Measurements from ENCODE around the gene STK17B. TPM values are rescaled to one million over a fixed set of nuclear protein-coding genes. Genes with fewer than 3 reads are reported as not detected.

STK17B gene
- total and polyA plus RNA-seq, 2 experiments from 2014 or later, result 5.7 to 13.7 TPM

GRCh38 chr2:196108604-196109003 is 62.8 kb downstream of the STK17B start:
- Mint-ChIP-seq H3K36me3 (ENCODE audit: low read depth) (no peaks in the 10 kb centered on the region), H3K4me3 (no peak overlapping the region), H3K27me3 (ENCODE audit: insufficient read depth, low read depth, poor library complexity) (peaks cover 2% of the 10 kb centered on the region), H3K4me1 (peaks cover 19% of the 10 kb centered on the region), H3K9me3 (no peaks in the 10 kb centered on the region), H3K27ac (no peak overlapping the region)
- no peak overlapping the region for H3K27ac ChIP-seq (ENCODE audit: low read depth)
- no peaks in the 10 kb centered on the region for H3K79me2 ChIP-seq (replicated peaks; ENCODE audit: insufficient read depth)
- DNase-seq (ENCODE audit: low spot score), result no peak
- no peak overlapping the region for H2AFZ ChIP-seq
- no peaks in the 10 kb centered on the region for H3F3A ChIP-seq (replicated peaks; ENCODE audit: low read depth)
- no peaks in the 10 kb centered on the region for H4K20me1 ChIP-seq (replicated peaks; ENCODE audit: insufficient read depth)
- peaks cover 10% of the 10 kb centered on the region; the same call in 1 of the 2 replicates for H3K4me1 ChIP-seq (ENCODE audit: insufficient read depth)
- no peak overlapping the region for H3K4me3 ChIP-seq
- TF ChIP-seq, protein P1, sequence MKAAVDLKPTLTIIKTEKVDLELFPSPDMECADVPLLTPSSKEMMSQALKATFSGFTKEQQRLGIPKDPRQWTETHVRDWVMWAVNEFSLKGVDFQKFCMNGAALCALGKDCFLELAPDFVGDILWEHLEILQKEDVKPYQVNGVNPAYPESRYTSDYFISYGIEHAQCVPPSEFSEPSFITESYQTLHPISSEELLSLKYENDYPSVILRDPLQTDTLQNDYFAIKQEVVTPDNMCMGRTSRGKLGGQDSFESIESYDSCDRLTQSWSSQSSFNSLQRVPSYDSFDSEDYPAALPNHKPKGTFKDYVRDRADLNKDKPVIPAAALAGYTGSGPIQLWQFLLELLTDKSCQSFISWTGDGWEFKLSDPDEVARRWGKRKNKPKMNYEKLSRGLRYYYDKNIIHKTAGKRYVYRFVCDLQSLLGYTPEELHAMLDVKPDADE (IDR thresholded peaks at IDR 0.05), result no peak
- TF ChIP-seq JUNB (IDR thresholded peaks at IDR 0.05; ENCODE audit: unreplicated experiment) (no peak), CREB1 (CRISPR knock-in tag; IDR thresholded peaks at IDR 0.05; ENCODE audit: low read depth) (no peak), EZH2 (IDR thresholded peaks at IDR 0.05; ENCODE audit: low read depth, unreplicated experiment) (no peak), POLR2AphosphoS5 (IDR thresholded peaks at IDR 0.05; ENCODE audit: low read depth) (no peak), NANOG (IDR thresholded peaks at IDR 0.05; ENCODE audit: borderline replicate concordance) (no peak), EZH2phosphoT487 (IDR thresholded peaks at IDR 0.05; ENCODE audit: unreplicated experiment) (no peak), ZNF114 (CRISPR knock-in tag; IDR thresholded peaks at IDR 0.05) (no peak), CTCF (conservative IDR thresholded peaks at IDR 0.05; ENCODE audit: low read depth in 2 of 2) (no peak), STAT1 (IDR thresholded peaks at IDR 0.05; ENCODE audit: unreplicated experiment) (no peak), ZNF331 (CRISPR knock-in tag; IDR thresholded peaks at IDR 0.05; ENCODE audit: low read depth) (no peak)
- TF ChIP-seq, protein P2, sequence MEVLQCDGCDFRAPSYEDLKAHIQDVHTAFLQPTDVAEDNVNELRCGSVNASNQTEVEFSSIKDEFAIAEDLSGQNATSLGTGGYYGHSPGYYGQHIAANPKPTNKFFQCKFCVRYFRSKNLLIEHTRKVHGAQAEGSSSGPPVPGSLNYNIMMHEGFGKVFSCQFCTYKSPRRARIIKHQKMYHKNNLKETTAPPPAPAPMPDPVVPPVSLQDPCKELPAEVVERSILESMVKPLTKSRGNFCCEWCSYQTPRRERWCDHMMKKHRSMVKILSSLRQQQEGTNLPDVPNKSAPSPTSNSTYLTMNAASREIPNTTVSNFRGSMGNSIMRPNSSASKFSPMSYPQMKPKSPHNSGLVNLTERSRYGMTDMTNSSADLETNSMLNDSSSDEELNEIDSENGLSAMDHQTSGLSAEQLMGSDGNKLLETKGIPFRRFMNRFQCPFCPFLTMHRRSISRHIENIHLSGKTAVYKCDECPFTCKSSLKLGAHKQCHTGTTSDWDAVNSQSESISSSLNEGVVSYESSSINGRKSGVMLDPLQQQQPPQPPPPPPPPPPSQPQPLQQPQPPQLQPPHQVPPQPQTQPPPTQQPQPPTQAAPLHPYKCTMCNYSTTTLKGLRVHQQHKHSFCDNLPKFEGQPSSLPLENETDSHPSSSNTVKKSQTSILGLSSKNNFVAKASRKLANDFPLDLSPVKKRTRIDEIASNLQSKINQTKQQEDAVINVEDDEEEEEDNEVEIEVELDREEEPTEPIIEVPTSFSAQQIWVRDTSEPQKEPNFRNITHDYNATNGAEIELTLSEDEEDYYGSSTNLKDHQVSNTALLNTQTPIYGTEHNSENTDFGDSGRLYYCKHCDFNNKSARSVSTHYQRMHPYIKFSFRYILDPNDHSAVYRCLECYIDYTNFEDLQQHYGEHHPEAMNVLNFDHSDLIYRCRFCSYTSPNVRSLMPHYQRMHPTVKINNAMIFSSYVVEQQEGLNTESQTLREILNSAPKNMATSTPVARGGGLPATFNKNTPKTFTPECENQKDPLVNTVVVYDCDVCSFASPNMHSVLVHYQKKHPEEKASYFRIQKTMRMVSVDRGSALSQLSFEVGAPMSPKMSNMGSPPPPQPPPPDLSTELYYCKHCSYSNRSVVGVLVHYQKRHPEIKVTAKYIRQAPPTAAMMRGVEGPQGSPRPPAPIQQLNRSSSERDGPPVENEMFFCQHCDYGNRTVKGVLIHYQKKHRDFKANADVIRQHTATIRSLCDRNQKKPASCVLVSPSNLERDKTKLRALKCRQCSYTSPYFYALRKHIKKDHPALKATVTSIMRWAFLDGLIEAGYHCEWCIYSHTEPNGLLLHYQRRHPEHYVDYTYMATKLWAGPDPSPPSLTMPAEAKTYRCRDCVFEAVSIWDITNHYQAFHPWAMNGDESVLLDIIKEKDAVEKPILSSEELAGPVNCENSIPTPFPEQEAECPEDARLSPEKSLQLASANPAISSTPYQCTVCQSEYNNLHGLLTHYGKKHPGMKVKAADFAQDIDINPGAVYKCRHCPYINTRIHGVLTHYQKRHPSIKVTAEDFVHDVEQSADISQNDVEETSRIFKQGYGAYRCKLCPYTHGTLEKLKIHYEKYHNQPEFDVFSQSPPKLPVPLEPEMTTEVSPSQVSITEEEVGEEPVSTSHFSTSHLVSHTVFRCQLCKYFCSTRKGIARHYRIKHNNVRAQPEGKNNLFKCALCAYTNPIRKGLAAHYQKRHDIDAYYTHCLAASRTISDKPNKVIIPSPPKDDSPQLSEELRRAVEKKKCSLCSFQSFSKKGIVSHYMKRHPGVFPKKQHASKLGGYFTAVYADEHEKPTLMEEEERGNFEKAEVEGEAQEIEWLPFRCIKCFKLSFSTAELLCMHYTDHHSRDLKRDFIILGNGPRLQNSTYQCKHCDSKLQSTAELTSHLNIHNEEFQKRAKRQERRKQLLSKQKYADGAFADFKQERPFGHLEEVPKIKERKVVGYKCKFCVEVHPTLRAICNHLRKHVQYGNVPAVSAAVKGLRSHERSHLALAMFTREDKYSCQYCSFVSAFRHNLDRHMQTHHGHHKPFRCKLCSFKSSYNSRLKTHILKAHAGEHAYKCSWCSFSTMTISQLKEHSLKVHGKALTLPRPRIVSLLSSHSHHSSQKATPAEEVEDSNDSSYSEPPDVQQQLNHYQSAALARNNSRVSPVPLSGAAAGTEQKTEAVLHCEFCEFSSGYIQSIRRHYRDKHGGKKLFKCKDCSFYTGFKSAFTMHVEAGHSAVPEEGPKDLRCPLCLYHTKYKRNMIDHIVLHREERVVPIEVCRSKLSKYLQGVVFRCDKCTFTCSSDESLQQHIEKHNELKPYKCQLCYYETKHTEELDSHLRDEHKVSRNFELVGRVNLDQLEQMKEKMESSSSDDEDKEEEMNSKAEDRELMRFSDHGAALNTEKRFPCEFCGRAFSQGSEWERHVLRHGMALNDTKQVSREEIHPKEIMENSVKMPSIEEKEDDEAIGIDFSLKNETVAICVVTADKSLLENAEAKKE (CRISPR knock-in tag; IDR thresholded peaks at IDR 0.05), result no peak
- TF ChIP-seq, protein P3, sequence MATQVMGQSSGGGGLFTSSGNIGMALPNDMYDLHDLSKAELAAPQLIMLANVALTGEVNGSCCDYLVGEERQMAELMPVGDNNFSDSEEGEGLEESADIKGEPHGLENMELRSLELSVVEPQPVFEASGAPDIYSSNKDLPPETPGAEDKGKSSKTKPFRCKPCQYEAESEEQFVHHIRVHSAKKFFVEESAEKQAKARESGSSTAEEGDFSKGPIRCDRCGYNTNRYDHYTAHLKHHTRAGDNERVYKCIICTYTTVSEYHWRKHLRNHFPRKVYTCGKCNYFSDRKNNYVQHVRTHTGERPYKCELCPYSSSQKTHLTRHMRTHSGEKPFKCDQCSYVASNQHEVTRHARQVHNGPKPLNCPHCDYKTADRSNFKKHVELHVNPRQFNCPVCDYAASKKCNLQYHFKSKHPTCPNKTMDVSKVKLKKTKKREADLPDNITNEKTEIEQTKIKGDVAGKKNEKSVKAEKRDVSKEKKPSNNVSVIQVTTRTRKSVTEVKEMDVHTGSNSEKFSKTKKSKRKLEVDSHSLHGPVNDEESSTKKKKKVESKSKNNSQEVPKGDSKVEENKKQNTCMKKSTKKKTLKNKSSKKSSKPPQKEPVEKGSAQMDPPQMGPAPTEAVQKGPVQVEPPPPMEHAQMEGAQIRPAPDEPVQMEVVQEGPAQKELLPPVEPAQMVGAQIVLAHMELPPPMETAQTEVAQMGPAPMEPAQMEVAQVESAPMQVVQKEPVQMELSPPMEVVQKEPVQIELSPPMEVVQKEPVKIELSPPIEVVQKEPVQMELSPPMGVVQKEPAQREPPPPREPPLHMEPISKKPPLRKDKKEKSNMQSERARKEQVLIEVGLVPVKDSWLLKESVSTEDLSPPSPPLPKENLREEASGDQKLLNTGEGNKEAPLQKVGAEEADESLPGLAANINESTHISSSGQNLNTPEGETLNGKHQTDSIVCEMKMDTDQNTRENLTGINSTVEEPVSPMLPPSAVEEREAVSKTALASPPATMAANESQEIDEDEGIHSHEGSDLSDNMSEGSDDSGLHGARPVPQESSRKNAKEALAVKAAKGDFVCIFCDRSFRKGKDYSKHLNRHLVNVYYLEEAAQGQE (IDR thresholded peaks at IDR 0.05; ENCODE audit: unreplicated experiment), result no peak
- no peak for ATAC-seq
- H3K4me2 ChIP-seq, result no peak overlapping the region
- no peaks in the 10 kb centered on the region for H3K36me3 ChIP-seq (ENCODE audit: insufficient read depth)
- H3K27me3 ChIP-seq (ENCODE audit: insufficient read depth), result no peaks in the 10 kb centered on the region
- no peaks in the 10 kb centered on the region for H3K9me2 ChIP-seq (ENCODE audit: insufficient read depth)

Measured in GM23338 (cell line).